Activated CD4-positive, alpha-beta T cell treated with anti-CD3 and anti-CD28 coated beads, Interleukin-2, amount 50 U/mL, for 48 hours (primary cell): ENCODE results near the gene KCTD10.
"Not testable (repeated sequence)": the region's sequence is repeated elsewhere in the genome, so short reads cannot be mapped to it uniquely, and the experiment has no call there.

Experiments
- DNase-seq, 2 experiments: peaks; one replicate each; pipeline ENCODE4 v3.0.0-alpha.2; 2020

Gene KCTD10

GRCh38 chr12:109493938-109494337 is 16.8 kb upstream of the KCTD10 start:
- DNase-seq = no peak

GRCh38 chr12:109493090-109493489 is 16.0 kb upstream of the KCTD10 start:
- DNase-seq = no peak

- no peak for DNase-seq
These were observed 15.3 kb upstream of the KCTD10 start for GRCh38 chr12:109492371-109492770.

GRCh38 chr12:109491671-109492070 is 14.6 kb upstream of the KCTD10 start:
- DNase-seq = no peak

- DNase-seq = no peak
These were observed 13.0 kb upstream of the KCTD10 start for GRCh38 chr12:109489955-109490565.

- no peak for DNase-seq
These were observed 12.2 kb upstream of the KCTD10 start for GRCh38 chr12:109489016-109489954.

- DNase-seq = no peak
These were observed 11.1 kb upstream of the KCTD10 start for GRCh38 chr12:109488051-109488665.

- no peak for DNase-seq
These were observed 10.3 kb upstream of the KCTD10 start for GRCh38 chr12:109487181-109488050.

GRCh38 chr12:109485201-109485600 is 8.1 kb upstream of the KCTD10 start:
- no peak for DNase-seq

GRCh38 chr12:109483346-109483745 is 6.2 kb upstream of the KCTD10 start:
- no peak for DNase-seq

- no peak for DNase-seq
These were observed 5.8 kb upstream of the KCTD10 start for GRCh38 chr12:109482894-109483293.

GRCh38 chr12:109482491-109482890 is 5.4 kb upstream of the KCTD10 start:
- DNase-seq = no peak

GRCh38 chr12:109481863-109482262 is 4.8 kb upstream of the KCTD10 start:
- no peak for DNase-seq

- no peak for DNase-seq
These were observed 3.3 kb upstream of the KCTD10 start for GRCh38 chr12:109480356-109480755.

GRCh38 chr12:109479761-109480160 is 2.7 kb upstream of the KCTD10 start:
- DNase-seq = no peak

GRCh38 chr12:109477963-109478315 is 839 bp upstream of the KCTD10 start:
- DNase-seq = no peak

GRCh38 chr12:109476807-109477184 is 304 bp downstream of the KCTD10 start:
- no peak for DNase-seq

GRCh38 chr12:109475993-109476806 is 900 bp downstream of the KCTD10 start:
- no peak for DNase-seq

- no peak for DNase-seq
These were observed 2.0 kb downstream of the KCTD10 start for GRCh38 chr12:109475121-109475520.

- DNase-seq = not testable (repeated sequence)
These were observed 3.4 kb downstream of the KCTD10 start for GRCh38 chr12:109473526-109474270.

- no peak for DNase-seq
These were observed 4.1 kb downstream of the KCTD10 start for GRCh38 chr12:109473006-109473405.
